GM19324 (cell line): ENCODE data around the gene ICAM1.
A peak's percentile ranks its signal among the peaks of the same experiment; 100 is the strongest.
"Not testable (repeated sequence)": the region's sequence is repeated elsewhere in the genome, so short reads cannot be mapped to it uniquely, and the experiment has no call there.

Experiments used
- ATAC-seq: cut with Tn5 transposase; IDR thresholded peaks from one replicate; pipeline ENCODE4 v1.9.1; 2021; ENCODE audit warnings: mild to moderate bottlenecking, moderate library complexity; ENCODE audit not compliant: unreplicated experiment, low FRiP score

Gene ICAM1

GRCh38 chr19:10270180-10270615, 722 bp upstream of the ICAM1 start:
- peak; percentile 27 for ATAC-seq

- peak; percentile 1 for ATAC-seq
Measured at GRCh38 chr19:10271543-10272086, 695 bp downstream of the ICAM1 start.

GRCh38 chr19:10274589-10274988, 3.7 kb downstream of the ICAM1 start:
- ATAC-seq: no peak

- ATAC-seq: no peak
Measured at GRCh38 chr19:10277795-10278589, 7.1 kb downstream of the ICAM1 start.

- ATAC-seq: no peak
Measured at GRCh38 chr19:10278935-10279334, 8.0 kb downstream of the ICAM1 start.

GRCh38 chr19:10279737-10280442, 9.0 kb downstream of the ICAM1 start:
- ATAC-seq: no peak

GRCh38 chr19:10282043-10282442, 11.1 kb downstream of the ICAM1 start:
- not testable (repeated sequence) for ATAC-seq

GRCh38 chr19:10283301-10284064, 12.6 kb downstream of the ICAM1 start:
- ATAC-seq: no peak

GRCh38 chr19:10284065-10284959, 13.4 kb downstream of the ICAM1 start:
- no peak for ATAC-seq

GRCh38 chr19:10284960-10285278, 14.0 kb downstream of the ICAM1 start:
- ATAC-seq: no peak

- no peak for ATAC-seq
Measured at GRCh38 chr19:10285393-10285792, 14.5 kb downstream of the ICAM1 start.

- ATAC-seq: no peak
Measured at GRCh38 chr19:10286803-10287737, 16.1 kb downstream of the ICAM1 start, which contains the start of gene ICAM4. Gene ICAM4 (plus strand): TSS chr19:10286955. CDS start chr19:10287013, 58 bp downstream.

- ATAC-seq: no peak
Measured at GRCh38 chr19:10288662-10289166, 17.8 kb downstream of the ICAM1 start.

- ATAC-seq: no peak
Measured at GRCh38 chr19:10289167-10289835, 18.4 kb downstream of the ICAM1 start.

- ATAC-seq: no peak
Measured at GRCh38 chr19:10289836-10290356, 19.0 kb downstream of the ICAM1 start, which contains the start of gene ICAM5. Gene ICAM5 (plus strand): TSS chr19:10289952. CDS start chr19:10290044, 92 bp downstream.

- no peak for ATAC-seq
Measured at GRCh38 chr19:10290357-10290875, 19.5 kb downstream of the ICAM1 start.

- no peak for ATAC-seq
Measured at GRCh38 chr19:10290876-10291553, 20.1 kb downstream of the ICAM1 start.
